ENCODE results near the gene RNF149. TPM values are rescaled to one million over a fixed set of nuclear protein-coding genes. Genes with fewer than 3 reads are reported as not detected.

Gene RNF149
- total RNA-seq, 6 experiments from 2014 or later = 24.6 to 33.4 (median 26.0) TPM

DNA sequence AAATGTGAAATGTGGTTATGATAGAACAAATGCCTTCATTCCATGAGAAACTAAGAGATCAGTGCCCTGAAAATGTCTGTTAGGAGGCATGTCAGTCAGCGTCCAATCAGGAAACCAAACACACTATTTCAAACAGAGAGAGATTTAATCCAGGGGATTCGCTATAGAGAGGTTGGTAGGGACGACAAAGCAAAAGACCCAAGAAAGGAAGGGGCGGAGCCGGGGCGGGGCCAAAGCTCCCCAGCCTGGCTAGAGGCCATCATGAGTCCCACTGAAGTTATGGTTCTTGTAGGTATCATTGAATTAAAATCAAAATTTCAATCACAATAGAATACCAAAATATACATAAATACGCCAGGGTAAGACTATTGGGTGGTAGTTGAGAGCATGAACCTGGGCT lies 32.9 kb upstream of the RNF149 start:
- Mint-ChIP-seq H3K9me3 (no peaks in the 10 kb centered on the region), H3K4me1 (ENCODE audit: low read depth) (peaks cover 47% of the 10 kb centered on the region), H3K4me3 (no peak overlapping the region), H3K36me3 (ENCODE audit: low read depth) (no peaks in the 10 kb centered on the region), H3K27me3 (ENCODE audit: insufficient read depth) (peaks cover 6% of the 10 kb centered on the region), H3K27ac (no peak overlapping the region)
- TF ChIP-seq, protein P1, sequence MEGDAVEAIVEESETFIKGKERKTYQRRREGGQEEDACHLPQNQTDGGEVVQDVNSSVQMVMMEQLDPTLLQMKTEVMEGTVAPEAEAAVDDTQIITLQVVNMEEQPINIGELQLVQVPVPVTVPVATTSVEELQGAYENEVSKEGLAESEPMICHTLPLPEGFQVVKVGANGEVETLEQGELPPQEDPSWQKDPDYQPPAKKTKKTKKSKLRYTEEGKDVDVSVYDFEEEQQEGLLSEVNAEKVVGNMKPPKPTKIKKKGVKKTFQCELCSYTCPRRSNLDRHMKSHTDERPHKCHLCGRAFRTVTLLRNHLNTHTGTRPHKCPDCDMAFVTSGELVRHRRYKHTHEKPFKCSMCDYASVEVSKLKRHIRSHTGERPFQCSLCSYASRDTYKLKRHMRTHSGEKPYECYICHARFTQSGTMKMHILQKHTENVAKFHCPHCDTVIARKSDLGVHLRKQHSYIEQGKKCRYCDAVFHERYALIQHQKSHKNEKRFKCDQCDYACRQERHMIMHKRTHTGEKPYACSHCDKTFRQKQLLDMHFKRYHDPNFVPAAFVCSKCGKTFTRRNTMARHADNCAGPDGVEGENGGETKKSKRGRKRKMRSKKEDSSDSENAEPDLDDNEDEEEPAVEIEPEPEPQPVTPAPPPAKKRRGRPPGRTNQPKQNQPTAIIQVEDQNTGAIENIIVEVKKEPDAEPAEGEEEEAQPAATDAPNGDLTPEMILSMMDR (IDR thresholded peaks at IDR 0.05) = no peak
- no peak for DNase-seq

DNA sequence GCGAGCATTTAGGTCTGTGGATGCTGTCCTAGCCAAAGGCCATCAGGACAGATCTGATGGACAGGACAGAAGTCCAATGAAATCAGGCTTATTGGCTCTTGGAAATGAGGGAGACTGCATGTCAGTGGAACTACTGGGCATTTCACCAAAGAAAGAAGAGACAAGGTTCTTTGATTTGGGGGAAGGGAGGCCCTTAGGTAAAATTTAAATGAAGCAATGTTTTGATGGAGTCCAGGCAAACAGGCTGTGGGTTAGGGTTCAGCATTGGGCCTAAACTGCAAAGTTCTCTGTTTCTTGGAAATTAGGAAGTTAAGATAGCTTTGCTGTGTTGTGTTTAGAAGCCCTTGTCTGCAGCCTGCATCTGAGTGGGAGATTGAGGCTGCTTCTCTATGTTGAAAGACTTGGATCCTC lies 31.6 kb upstream of the RNF149 start:
- Mint-ChIP-seq H3K27ac (no peak overlapping the region), H3K4me1 (ENCODE audit: low read depth) (peaks cover 47% of the 10 kb centered on the region), H3K4me3 (no peak overlapping the region), H3K27me3 (ENCODE audit: insufficient read depth) (peaks cover 6% of the 10 kb centered on the region), H3K36me3 (ENCODE audit: low read depth) (no peaks in the 10 kb centered on the region), H3K9me3 (no peaks in the 10 kb centered on the region)
- peak; percentile 13 for DNase-seq
- TF ChIP-seq, protein P1 (IDR thresholded peaks at IDR 0.05) = no peak

DNA sequence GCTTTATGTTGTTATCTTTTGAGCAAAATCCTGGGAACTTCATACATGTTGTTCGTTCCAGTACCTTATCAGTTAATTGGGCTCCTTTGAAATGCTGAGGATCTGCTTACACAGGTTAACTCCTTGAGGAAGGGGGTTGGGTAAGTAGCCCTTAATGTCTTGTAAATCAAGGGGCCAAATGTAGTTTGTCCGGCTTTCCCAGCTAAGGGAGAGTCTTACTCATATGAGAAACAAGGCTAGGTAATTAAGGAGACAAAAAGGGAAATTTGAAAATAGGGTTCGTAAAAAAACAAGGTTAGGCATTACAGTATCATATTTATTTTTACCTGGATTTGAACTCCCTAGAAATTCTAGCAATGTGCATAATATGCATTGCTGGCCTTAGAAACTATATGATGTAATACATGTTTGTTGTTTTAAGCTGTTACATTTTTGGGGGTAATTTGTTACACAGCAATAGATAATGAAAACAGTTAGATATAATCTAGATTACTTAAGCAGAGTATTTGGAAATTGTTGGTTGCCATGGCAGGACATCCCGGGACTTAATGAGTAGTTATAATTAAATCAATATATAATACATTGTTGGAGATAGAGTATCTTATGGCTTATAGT lies 30.9 kb upstream of the RNF149 start:
- no peak overlapping the region for H3K27ac Mint-ChIP-seq

DNA sequence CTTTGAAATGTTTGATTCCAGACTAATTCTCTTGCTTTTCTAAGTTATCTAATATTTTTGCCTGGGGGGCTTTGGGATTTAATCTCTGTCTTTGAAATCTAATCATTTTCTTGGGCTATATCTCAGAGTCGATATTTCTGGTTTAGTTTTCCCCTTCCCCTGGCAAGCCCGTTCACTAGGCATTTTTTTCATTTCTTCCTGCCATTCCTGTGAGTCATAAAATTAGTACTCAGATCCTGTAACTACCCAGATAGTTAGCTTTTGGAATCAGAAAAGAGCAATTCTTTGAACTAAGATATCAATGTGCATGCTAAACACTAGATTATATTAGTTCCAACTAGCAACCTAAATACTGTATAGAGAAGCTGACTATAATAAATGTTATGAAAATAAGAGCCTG lies 29.4 kb upstream of the RNF149 start:
- H3K36me3 Mint-ChIP-seq (ENCODE audit: low read depth) = no peaks in the 10 kb centered on the region
- TF ChIP-seq, protein P1 (IDR thresholded peaks at IDR 0.05) = no peak
- peak; percentile 32 for DNase-seq
- H3K27ac Mint-ChIP-seq = peak overlapping the region; percentile 47; the same call in 1 of the 2 replicates
- no peaks in the 10 kb centered on the region for H3K9me3 Mint-ChIP-seq
- peak overlapping the region; percentile 70 for H3K4me3 Mint-ChIP-seq
- peaks cover 4% of the 10 kb centered on the region for H3K27me3 Mint-ChIP-seq (ENCODE audit: insufficient read depth)
- peaks cover 47% of the 10 kb centered on the region for H3K4me1 Mint-ChIP-seq (ENCODE audit: low read depth)

More for the DNA sequence above, 30.9 kb upstream of the RNF149 start:
- Mint-ChIP-seq H3K27me3 (ENCODE audit: insufficient read depth) (peaks cover 6% of the 10 kb centered on the region), H3K36me3 (ENCODE audit: low read depth) (no peaks in the 10 kb centered on the region), H3K9me3 (no peaks in the 10 kb centered on the region), H3K4me1 (ENCODE audit: low read depth) (peaks cover 47% of the 10 kb centered on the region), H3K4me3 (no peak overlapping the region)
- DNase-seq = no peak
- TF ChIP-seq, protein P1 (IDR thresholded peaks at IDR 0.05) = no peak

DNA sequence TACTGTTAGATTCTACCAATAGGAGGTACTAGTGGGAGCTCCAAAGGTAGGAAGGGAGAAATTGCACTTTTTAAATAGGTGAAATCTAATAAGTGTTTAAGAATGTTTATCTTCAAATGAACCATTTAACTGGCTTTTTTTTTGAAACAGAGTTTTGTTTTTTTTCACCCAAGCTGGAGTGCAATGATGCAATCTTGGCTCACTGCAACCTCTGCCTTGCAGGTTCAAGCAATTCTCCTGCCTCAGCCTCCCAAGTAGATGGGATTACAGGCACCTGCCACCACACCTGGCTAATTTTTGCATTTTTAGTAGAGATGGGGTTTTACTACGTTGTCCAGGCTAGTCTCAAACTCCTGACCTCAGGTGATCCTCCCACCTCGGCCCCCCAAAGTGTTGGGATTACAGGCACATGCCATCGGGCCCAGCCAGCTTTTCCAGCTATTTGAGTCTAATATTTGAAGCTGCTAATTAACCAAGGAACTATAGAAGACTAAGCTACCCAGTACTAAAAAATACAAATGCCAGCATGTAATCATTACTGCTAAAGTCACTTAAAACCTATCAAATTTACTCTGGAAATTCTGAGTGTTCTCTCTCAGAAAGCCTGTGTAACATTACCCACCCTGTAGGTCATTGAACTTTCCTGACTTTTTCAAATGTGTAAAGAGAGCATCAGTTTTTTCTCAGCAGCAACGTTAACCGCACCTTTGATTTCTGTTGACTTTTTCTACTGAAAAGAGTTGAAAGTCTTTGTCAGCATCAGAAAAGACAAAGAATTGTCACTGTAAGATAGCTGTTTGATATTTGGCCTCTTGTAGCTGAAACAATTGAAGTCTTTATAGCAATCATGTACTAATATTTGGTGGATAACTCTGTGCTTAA lies 24.6 kb upstream of the RNF149 start:
- Mint-ChIP-seq H3K27me3 (ENCODE audit: insufficient read depth) (no peaks in the 10 kb centered on the region), H3K4me1 (ENCODE audit: low read depth) (peaks cover 10% of the 10 kb centered on the region), H3K27ac (no peak overlapping the region), H3K9me3 (no peaks in the 10 kb centered on the region), H3K36me3 (ENCODE audit: low read depth) (no peaks in the 10 kb centered on the region), H3K4me3 (no peak overlapping the region)
- no peak for DNase-seq
- TF ChIP-seq, protein P1 (IDR thresholded peaks at IDR 0.05) = no peak

All from HFFc6 (cell line).